Gastroesophageal sphincter (tissue), 4 donors: Measurements from ENCODE around the gene NOC2L. TPM values are rescaled to one million over a fixed set of nuclear protein-coding genes. Genes with fewer than 3 reads are reported as not detected.
A peak's percentile ranks its signal among the peaks of the same experiment; 100 is the strongest.

Experiments
- ATAC-seq: fragments of 150-250 bp; one replicate; pipeline ENCODE4 v1.9.1; 2016; ENCODE audit warnings: mild to moderate bottlenecking, moderate library complexity
- H3K27ac ChIP-seq, 4 donors: fragments of 200-600 bp; sonication (generic) in 3 of 4; 1 replicate in 3 of 4; 2 replicates in 1 of 4; pipeline ENCODE4 v1.5.1; 2016 to 2019
- H3K27me3 ChIP-seq: fragments of 200-600 bp; sonication (generic); one replicate; pipeline ENCODE4 v1.5.1; 2019
- H3K36me3 ChIP-seq, 2 donors: fragments of 200-600 bp; sonication (generic); one replicate each; pipeline ENCODE4 v1.5.1; 2019; ENCODE audit warnings: control low read depth in 1 of 2
- H3K4me1 ChIP-seq, 3 donors: fragments of 200-600 bp; sonication (generic); 1 replicate in 2 of 3; 2 replicates in 1 of 3; pipeline ENCODE4 v1.5.1; 2016 to 2019; ENCODE audit warnings: control low read depth in 2 of 3
- H3K4me3 ChIP-seq, 2 donors: fragments of 200-600 bp; sonication (generic); one replicate each; pipeline ENCODE4 v1.5.1; 2019; ENCODE audit warnings: mild to moderate bottlenecking in 1 of 2, moderate library complexity in 1 of 2
- H3K9me3 ChIP-seq, 3 donors: fragments of 200-600 bp; sonication (generic); one replicate each; pipeline ENCODE4 v1.5.1; 2017 to 2019; ENCODE audit warnings: control low read depth in 2 of 3
- EP300 ChIP-seq: sonication (generic); formaldehyde crosslinking; IDR thresholded peaks from one replicate; pipeline ENCODE4 v1.6.1; 2017; ENCODE audit warnings: antibody characterized with exemption, mild to moderate bottlenecking
- POLR2A ChIP-seq, 2 donors: fragments of 450-650 bp; IDR thresholded peaks; one replicate each; pipeline ENCODE4 v1.6.1; 2017; ENCODE audit warnings: antibody characterized with exemption in 2 of 2, mild to moderate bottlenecking in 2 of 2, moderate library complexity in 1 of 2
- POLR2AphosphoS5 ChIP-seq: sonication (generic); formaldehyde crosslinking; IDR thresholded peaks from one replicate; pipeline ENCODE4 v1.6.1; 2017; ENCODE audit warnings: antibody characterized with exemption
- WGBS, 2 donors: methylation state at CpG; one replicate each; pipeline ENCODE4 v1.1.5; 2018; ENCODE audit warnings: low coverage in 1 of 2; 5-methylcytosine and 5-hydroxymethylcytosine counted together
- total RNA-seq, 4 donors: library from RNA; depleted of rRNA; stranded (reverse); fragments of >200 nt; gene quantifications; one replicate each; pipeline ENCODE4 v1.1.0, GENCODE V29; 2016
- TF ChIP-seq, protein P1 (sequence below), 4 experiments: fragments of 200-600 bp in 2 of 4; fragments of 450-650 bp in 2 of 4; sonication (generic) in 1 of 4; IDR thresholded peaks; one replicate each; pipeline ENCODE4 v1.5.1; 2017 to 2019; ENCODE audit warnings: antibody characterized with exemption in 4 of 4, mild to moderate bottlenecking in 2 of 4, moderate library complexity in 2 of 4

The NOC2L gene
- total RNA-seq, 4 donors from 2014 or later = 36.3 to 54.1 (median 45.2) TPM

DNA sequence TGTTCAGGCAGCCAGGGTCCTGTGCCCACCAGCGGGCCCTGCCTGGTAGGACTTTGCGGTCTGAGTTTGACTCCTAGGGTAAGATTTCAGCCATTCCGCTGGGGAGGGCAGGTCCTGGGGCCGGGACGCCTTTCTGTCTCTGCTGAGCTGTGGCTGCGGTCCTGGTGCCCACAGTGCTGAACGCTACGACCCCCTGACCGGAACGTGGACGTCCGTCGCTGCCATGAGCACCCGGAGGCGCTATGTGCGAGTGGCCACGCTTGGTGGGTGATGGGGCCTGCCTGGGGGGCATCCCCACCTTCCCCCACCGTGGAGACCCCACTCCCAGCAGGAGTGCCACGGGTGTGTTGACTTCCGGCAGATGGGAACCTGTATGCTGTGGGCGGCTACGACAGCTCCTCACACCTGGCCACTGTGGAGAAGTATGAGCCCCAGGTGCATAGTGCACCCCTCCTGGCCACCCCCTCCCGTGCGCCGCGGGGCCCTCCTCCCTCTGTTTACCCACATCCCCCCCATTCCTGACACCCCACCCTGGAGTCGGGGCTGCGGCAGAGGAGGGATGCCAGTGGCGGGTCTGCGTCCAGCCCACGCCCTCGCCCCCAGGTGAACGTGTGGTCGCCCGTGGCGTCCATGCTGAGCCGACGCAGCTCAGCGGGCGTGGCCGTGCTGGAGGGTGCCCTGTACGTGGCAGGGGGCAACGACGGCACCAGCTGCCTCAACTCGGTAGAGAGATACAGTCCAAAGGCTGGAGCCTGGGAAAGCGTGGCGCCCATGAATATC is 4.9 kb upstream of the NOC2L start:
- Histone ChIP-seq H3K9me3 (no peaks in the 10 kb centered on the region), H3K27me3 (peaks cover 20% of the 10 kb centered on the region), H3K4me1 (peaks cover 0 to 44% (median 19%) of the 10 kb centered on the region in 3 donors), H3K27ac (no peak overlapping the region), H3K4me3 (no peak overlapping the region), H3K36me3 (peaks cover 0 to 31% of the 10 kb centered on the region in 2 donors)
- WGBS, 2 donors = no CpG with 5 or more reads among the region's 47 CpGs
- ATAC-seq = no peak
- TF ChIP-seq POLR2A (IDR thresholded peaks at IDR 0.05) (no peak), POLR2AphosphoS5 (no peak), EP300 (no peak)
- TF ChIP-seq, protein P1, sequence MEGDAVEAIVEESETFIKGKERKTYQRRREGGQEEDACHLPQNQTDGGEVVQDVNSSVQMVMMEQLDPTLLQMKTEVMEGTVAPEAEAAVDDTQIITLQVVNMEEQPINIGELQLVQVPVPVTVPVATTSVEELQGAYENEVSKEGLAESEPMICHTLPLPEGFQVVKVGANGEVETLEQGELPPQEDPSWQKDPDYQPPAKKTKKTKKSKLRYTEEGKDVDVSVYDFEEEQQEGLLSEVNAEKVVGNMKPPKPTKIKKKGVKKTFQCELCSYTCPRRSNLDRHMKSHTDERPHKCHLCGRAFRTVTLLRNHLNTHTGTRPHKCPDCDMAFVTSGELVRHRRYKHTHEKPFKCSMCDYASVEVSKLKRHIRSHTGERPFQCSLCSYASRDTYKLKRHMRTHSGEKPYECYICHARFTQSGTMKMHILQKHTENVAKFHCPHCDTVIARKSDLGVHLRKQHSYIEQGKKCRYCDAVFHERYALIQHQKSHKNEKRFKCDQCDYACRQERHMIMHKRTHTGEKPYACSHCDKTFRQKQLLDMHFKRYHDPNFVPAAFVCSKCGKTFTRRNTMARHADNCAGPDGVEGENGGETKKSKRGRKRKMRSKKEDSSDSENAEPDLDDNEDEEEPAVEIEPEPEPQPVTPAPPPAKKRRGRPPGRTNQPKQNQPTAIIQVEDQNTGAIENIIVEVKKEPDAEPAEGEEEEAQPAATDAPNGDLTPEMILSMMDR (IDR thresholded peaks at IDR 0.05) = no peak

DNA sequence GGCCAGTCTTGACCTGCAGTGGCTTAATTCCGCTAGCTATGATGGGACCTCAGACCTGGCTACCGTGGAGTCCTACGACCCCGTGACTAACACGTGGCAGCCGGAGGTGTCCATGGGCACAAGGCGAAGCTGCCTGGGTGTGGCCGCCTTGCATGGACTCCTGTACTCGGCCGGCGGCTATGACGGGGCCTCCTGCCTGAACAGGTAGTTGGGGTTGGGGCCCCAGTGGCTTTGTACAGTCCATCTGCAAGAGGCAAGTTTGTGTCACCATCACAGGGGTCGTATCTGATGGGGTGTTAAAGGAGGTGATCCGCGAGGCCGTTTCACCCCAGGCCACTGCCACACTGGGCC is 4.2 kb upstream of the NOC2L start:
- H3K27ac ChIP-seq = no peak overlapping the region
- H3K36me3 ChIP-seq = peaks cover 0 to 31% of the 10 kb centered on the region in 2 donors
- 97% methylated on average over 6 of the region's 16 CpGs; no CpG with 5 or more reads in 1 of the 2 donors for WGBS, 2 donors
- ATAC-seq = no peak
- no peak overlapping the region for H3K4me3 ChIP-seq
- TF ChIP-seq POLR2AphosphoS5 = no peak
- no peak for TF ChIP-seq EP300
- no peak for TF ChIP-seq POLR2A (IDR thresholded peaks at IDR 0.05)
- TF ChIP-seq, protein P1 (IDR thresholded peaks at IDR 0.05) = no peak
- peaks cover 13% of the 10 kb centered on the region for H3K27me3 ChIP-seq
- no peaks in the 10 kb centered on the region for H3K9me3 ChIP-seq
- peaks cover 0 to 49% (median 23%) of the 10 kb centered on the region in 3 donors for H3K4me1 ChIP-seq

DNA sequence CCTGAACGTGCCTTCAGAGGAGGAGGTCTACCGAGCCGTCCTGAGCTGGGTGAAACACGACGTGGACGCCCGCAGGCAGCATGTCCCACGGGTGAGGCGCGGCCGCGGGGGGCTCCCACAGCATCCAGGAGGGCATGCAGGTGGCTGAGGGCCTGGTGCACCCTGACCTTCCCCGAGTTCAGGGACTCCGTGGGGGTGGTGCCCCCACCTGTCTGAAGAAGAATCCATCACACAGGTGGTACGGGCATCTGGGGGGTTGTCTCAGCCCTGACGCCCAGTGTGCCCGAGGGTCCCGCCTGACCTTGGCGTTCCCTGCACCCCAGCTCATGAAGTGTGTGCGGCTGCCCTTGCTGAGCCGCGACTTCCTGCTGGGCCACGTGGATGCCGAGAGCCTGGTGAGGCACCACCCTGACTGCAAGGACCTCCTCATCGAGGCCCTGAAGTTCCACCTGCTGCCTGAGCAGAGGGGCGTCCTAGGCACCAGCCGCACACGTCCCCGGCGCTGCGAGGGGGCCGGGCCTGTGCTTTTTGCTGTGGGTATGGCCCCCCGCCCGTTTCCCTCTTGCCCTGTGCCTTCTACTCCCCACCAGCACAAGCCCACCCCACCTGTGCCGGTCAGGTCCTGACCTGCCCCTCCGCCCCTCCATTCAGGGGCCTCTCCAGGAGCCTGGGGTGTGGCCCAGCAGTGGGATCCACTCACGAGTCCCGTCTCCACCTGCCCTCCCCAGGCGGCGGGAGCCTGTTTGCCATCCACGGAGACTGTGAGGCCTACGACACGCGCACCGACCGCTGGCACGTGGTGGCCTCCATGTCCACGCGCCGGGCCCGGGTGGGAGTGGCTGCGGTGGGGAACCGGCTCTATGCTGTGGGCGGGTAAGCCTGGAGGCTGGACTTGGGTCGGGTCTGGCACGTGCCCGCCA is 3.6 kb upstream of the NOC2L start:
- no peak for ATAC-seq
- TF ChIP-seq EP300 (no peak), POLR2A (IDR thresholded peaks at IDR 0.05) (no peak), POLR2AphosphoS5 (no peak)
- TF ChIP-seq, protein P1 (IDR thresholded peaks at IDR 0.05) = no peak
- H3K4me3 ChIP-seq = no peak overlapping the region
- H3K27me3 ChIP-seq = peaks cover 7% of the 10 kb centered on the region
- peaks cover 0 to 31% of the 10 kb centered on the region in 2 donors for H3K36me3 ChIP-seq
- WGBS, 2 donors = no CpG with 5 or more reads among the region's 57 CpGs
- H3K9me3 ChIP-seq = no peaks in the 10 kb centered on the region
- H3K4me1 ChIP-seq = peaks cover 0 to 55% (median 29%) of the 10 kb centered on the region in 3 donors
- H3K27ac ChIP-seq = no peak overlapping the region

DNA sequence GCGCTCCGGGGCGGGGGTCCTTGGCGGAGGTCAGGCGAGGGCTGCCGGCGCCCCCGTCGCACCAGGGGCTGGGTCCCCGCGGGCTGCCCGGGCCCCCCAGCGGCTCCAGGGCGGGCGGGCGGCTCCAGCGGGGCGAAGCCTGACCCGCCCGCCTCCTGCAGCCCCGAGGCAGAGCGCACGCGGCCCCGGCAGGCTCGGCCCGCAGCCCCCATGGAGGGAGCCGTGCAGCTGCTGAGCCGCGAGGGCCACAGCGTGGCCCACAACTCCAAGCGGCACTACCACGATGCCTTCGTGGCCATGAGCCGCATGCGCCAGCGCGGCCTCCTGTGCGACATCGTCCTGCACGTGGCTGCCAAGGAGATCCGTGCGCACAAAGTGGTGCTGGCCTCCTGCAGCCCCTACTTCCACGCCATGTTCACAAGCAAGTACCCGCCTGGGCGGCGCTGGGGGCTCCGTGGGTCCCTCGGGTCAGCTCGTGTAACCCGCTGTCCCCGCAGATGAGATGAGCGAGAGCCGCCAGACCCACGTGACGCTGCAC is 2.1 kb upstream of the NOC2L start:
- peaks cover 0 to 40% of the 10 kb centered on the region in 2 donors for H3K36me3 ChIP-seq
- peaks cover 0 to 50% (median 24%) of the 10 kb centered on the region in 3 donors for H3K4me1 ChIP-seq
- no peaks in the 10 kb centered on the region for H3K27me3 ChIP-seq
- WGBS, 2 donors = no CpG with 5 or more reads among the region's 56 CpGs
- peak overlapping the region in 2 of 4 donors; percentile 40 to 71 for H3K27ac ChIP-seq
- H3K9me3 ChIP-seq = no peaks in the 10 kb centered on the region
- ATAC-seq = no peak
- peak overlapping the region; percentile 78 to 94 for H3K4me3 ChIP-seq
- TF ChIP-seq EP300 (no peak), POLR2AphosphoS5 (no peak), POLR2A (IDR thresholded peaks at IDR 0.05) (no peak)
- TF ChIP-seq, protein P1 (IDR thresholded peaks at IDR 0.05) = no peak
